ENCODE results near the gene C5orf52.
"Not testable (repeated sequence)": the region's sequence is repeated elsewhere in the genome, so short reads cannot be mapped to it uniquely, and the experiment has no call there.

The C5orf52 gene

GRCh38 chr5:157679801-157680200 is 8.5 kb downstream of the C5orf52 start:
- no peak for DNase-seq (ENCODE audit: low spot score)

- DNase-seq (ENCODE audit: low spot score), result no peak
These were observed 8.9 kb downstream of the C5orf52 start for GRCh38 chr5:157680239-157680638.

DNA sequence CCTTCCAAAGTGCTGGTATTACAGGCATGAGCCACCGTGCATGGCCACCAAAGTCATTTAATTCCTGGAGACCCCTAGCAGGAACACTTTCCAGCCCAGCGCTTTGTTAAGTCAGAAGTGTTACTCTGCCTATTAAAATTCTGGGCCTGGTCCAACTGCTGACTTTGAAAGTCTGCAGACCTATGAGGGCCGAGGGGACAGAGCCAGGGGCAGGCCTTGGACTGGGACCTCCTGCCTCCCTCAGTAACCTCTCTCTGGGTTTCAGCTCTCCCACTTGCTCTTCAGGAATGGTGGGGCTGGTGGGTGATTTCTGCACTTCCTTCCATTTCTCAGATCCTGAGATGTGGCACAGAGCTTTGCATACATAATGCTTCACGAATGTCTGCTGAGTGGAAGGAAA is 9.7 kb downstream of the C5orf52 start:
- no peak for DNase-seq (ENCODE audit: low spot score)

GRCh38 chr5:157682257-157682656 is 10.9 kb downstream of the C5orf52 start:
- DNase-seq (ENCODE audit: low spot score), result no peak

GRCh38 chr5:157686276-157687197 is 15.2 kb downstream of the C5orf52 start:
- DNase-seq (ENCODE audit: low spot score), result not testable (repeated sequence)

DNA sequence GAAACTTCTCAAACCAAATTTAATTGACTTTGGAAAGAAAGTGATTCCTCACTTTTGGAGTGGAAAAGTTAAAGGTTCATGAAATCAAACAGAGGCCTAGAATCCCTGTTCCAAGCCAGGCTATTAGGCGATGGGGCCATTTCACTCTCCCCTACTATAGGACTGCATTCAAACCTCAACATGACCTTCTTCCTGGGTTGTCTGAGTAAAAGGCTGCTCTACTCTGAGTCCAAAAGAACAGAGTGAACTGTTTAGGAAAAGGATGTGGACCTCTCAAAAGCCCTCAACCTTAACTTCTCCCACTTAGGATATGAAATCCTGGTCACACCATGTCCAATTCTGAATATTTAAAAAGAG is 15.8 kb downstream of the C5orf52 start:
- DNase-seq (ENCODE audit: low spot score), result no peak

DNA sequence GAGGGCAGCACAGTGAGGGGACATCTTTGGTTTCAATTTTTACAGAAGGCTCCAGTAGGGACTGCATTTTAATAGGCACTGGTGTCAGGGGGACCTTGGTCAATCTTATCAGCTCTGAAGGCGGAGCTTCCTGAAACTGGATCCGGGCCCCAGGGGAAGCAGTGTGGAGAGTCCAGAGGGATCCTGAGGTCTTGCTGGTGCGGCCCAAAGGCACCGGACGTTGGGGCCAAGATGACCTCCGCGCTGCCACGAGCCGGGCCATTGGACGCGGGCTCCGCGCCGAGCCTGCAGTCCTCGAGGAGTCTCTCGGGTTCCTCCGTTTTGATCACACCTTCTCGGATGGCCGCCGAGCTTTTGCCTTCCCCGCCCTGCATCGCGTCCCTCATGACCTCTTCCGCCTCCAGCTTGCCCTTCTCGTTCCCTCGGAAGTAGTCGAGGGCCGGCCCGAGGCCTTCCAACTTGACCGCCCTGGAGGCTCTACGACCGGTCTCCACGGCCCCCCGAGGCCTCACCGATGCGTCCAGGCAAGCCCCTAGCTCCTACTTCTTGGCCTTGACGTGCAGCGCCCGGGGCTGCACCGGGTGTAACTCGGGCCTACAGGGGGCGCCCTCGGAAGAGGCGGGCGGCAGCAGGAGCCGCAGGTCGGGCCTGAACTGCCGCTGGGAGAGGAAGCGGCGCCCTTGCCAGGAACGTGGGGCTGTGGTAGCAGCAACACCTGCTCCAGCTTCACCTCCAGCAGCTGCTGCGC is 18.8 kb downstream of the C5orf52 start:
- peak; percentile 25 for DNase-seq (ENCODE audit: low spot score)

GRCh38 chr5:157690690-157691433 is 19.5 kb downstream of the C5orf52 start:
- DNase-seq (ENCODE audit: low spot score), result no peak

DNA sequence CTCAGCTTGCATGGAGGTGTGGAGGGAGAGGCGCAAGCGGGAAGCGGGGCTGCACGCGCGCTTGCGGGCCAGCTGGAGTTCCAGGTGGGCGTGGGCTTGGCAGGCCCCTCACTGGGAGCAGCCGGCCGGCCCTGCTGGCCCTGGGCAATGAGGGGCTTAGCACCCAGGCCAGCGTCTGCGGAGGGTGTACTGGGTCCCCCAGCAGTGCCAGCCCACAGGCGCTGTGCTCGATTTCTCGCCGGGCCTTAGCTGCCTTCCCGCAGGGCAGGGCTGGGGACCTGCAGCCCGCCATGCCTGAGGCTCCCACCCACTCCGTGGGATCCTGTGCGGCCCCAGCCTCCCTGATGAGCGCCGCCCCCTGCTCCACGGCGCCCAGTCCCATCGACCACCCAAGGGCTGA is 22.5 kb downstream of the C5orf52 start:
- DNase-seq (ENCODE audit: low spot score), result not testable (repeated sequence)

GRCh38 chr5:157696154-157696553 is 24.8 kb downstream of the C5orf52 start:
- not testable (repeated sequence) for DNase-seq (ENCODE audit: low spot score)

DNA sequence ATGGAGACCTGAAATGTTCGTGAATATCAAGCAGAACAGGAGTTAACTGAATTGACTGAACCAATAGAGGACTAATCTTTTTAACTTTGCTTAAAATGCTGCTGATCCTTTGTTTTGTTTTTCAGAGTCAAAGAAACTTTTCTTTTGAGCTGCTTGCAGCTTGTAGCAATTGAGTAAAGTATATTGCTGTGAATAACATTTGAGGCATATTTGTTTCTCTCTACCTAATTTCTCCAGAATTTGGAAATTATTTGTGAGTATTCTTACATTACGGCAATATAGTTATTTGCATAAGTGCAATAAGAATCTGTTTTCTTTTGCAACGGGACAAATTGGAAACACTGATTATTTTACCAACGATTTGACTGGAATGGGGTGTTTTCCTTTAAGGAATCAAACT is 27.3 kb downstream of the C5orf52 start:
- DNase-seq (ENCODE audit: low spot score), result not testable (repeated sequence)

GRCh38 chr5:157703736-157704135 is 32.4 kb downstream of the C5orf52 start:
- no peak for DNase-seq (ENCODE audit: low spot score)

- no peak for DNase-seq (ENCODE audit: low spot score)
These were observed 37.5 kb downstream of the C5orf52 start for GRCh38 chr5:157708866-157709265.

DNA sequence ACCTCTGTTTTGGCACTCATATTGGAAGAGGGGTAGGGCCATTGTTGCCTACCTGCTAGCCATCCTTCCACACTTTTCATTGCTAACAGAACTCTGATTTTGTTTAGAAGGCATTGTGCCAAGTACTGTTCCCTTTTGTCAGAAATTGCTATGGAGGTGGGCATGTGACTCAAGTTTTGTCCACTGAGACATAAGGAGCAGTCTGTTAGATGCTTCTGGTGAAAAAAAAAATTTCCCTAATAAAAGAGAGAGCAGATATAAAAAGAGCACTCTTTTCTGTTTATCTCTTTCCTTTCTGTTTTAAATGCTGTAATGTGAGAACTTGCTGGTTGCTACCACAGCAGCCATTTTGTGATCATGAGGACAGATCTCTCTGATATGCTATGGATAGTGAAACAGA is 38.0 kb downstream of the C5orf52 start:
- no peak for DNase-seq (ENCODE audit: low spot score)

DNA sequence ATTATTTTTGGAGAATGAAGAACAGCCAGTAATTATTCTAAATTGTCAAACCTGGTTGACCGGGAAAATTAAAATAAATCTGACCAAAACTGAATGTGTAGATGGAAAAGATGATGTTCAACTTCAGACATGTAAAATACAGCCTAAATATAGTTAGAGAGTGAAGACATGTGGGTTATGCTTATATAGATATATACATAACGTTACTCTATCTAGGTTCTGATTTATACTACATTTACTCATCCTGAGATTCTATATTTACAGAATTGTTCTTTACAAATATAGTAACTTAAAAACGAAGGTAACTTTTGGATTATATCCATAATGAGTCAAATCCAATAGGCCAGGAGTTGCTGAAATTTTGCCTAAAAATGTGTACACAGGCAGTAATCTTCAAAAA is 39.1 kb downstream of the C5orf52 start:
- DNase-seq (ENCODE audit: low spot score), result no peak

DNA sequence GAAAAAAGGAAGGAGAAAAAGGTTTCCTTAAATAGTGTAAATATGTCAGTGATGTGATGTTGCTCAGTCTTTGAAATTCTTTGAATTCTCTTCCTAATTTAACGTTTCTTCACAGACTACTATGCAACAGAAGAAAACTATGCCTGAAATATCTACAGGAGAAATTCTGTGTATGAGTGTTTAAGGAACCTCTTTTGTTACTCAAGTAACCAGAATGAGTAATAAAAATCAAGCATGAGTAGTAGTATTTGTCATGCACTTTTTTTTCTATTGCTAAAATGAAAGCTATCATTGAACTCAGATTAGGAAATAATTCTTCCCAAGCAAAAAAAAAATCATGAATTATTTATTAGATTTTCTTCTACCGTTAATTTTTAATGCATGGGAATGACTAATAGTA is 39.5 kb downstream of the C5orf52 start:
- peak; percentile 43 for DNase-seq (ENCODE audit: low spot score)

DNA sequence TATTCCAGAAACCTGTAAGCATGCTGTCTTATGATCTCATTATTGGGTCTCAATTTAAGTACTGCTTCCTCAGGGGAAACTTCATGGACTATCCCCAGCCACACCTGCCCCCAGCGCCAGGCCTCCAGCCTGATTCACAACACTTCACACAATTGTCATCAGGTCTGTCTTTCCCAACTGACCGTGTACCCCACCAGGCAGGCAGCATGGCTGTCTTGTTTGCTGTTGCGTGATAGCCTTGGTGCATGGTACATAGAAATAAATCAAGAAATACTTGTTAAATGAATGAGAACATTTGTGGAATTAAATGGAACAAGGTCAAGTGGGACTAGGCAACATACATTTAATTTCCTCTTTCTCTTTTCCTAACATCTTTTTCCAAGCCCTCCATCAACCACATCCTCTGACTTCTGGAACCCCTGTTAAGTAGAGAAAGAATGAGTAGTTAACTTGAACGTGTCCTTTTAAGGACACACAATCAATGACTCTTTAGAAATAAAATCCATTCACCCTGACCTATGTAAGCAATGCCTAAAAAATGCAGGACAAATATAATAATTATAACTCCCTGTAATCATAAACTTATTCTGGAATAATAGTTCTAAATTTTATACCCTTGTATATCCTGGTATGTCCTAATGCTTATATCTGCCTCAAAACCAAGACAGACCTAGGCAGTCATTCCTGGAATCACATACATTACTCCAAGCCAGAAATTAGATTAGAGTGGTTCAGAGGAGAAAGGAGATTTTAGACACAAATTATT is 42.7 kb downstream of the C5orf52 start:
- no peak for DNase-seq (ENCODE audit: low spot score)

DNA sequence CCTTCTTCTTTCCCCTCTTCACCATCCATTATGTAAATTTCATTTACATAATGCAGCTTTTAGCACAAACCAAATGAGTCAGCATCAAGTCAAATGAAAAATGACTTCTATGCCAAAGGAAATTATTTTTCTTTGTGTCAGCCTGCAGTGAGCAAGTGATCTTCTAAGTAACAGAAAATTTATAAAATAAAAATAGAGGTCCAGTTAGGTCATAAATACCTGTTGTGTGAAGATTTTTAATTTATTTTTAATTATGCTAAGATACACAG is 43.2 kb downstream of the C5orf52 start:
- no peak for DNase-seq (ENCODE audit: low spot score)

- DNase-seq (ENCODE audit: low spot score), result peak; percentile 68
These were observed 47.2 kb downstream of the C5orf52 start for GRCh38 chr5:157718519-157718918.

DNA sequence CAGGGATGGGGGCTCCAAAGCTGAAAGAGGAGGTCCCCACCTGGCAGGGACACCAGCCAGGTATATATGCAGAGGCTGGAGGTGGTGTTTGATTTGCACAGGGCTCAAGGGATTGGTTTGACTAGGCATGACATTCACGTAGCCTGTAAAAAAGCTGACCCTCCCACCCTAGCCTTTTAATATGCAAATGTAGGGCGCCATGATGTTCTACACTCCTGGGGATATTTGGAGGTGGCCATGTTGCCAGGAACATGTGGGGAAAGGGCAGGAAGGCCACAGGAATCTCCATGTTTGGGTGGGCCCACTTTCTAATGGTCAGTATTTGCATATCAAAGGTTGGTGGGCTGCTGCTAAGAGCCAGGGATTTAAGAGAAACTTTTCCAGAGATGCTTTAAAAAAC is 47.9 kb downstream of the C5orf52 start:
- no peak for DNase-seq (ENCODE audit: low spot score)

DNA sequence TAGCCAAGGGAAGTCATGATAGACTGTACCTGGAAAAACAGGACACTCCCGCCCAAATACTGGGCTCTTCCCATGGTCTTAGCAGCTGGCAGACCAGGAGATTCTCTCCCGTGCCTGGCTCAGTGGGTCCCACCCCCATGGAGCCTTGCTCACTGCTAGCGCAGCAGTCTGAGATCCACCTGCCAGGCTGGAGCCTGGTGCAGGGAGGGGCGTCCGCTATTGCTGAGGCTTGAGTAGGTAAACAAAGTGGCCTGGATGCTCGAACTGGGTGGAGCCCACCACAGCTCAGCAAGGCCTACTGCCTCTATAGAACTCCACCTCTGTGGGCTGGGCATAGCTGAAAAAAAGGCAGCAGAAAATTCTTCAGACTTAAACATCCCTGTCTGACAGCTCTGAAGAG is 49.8 kb downstream of the C5orf52 start:
- no peak for DNase-seq (ENCODE audit: low spot score)

DNA sequence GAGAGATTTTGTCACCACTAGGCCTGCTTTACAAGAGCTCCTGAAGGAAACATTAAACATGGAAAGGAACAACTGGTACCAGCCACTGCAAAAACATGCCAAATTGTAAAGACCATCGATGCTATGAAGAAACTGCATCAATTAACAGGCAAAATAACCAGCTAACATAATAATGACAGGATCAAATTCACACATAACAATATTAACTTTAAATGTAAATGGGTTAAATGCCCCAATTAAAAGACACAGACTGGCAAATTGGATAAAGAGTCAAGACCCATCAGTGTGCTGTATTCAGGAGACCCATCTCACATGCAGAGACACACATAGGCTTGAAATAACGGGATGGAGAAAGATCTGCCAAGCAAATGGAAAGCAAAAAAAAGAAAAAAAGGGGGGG is 51.6 kb downstream of the C5orf52 start:
- DNase-seq (ENCODE audit: low spot score), result not testable (repeated sequence)
